HG03064 (cell line): Measurements from ENCODE around the gene DIPK1A.

Source experiments
- ATAC-seq: cut with Tn5 transposase; IDR thresholded peaks from one replicate; pipeline ENCODE4 v1.9.1; 2021; ENCODE audit warnings: low read depth; ENCODE audit not compliant: unreplicated experiment

The DIPK1A gene

DNA sequence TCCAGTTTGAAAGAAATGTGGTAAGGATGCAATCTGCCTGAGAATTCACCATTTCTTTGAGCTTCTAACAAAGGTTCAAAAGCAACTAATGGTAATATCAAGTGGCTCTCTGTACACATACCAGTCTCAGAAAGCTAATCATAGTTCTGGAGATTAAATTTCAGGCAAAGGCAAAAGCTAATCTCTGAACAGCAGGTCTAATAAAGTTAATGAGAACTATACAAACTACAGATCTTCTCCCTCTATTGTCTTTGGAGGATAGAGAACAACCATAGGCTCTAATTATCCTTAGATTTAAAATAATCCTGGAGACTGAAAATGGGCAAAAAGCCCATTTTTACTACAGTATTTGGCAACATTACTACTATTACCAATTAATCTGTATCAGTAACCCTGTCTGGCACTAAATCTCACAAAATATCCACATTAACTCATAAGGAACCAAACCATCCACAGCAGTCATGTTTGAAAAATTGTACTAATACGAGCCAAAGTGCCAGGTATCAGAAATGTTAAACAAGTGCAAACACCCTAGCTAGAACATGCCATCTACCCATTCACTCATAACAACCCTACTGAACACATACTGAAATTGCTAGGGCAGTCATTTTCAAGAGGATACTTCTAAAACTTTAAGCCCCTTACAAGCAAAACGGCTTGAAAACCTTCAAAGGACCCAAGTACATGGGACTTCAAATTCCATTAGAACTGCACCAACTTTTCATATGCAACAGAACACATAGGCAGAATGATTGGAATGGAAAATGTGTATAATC lies 4.8 kb downstream of the DIPK1A start:
- ATAC-seq = no peak

GRCh38 chr1:92953491-92953890 lies 7.8 kb downstream of the DIPK1A start:
- peak; percentile 69 for ATAC-seq

DNA sequence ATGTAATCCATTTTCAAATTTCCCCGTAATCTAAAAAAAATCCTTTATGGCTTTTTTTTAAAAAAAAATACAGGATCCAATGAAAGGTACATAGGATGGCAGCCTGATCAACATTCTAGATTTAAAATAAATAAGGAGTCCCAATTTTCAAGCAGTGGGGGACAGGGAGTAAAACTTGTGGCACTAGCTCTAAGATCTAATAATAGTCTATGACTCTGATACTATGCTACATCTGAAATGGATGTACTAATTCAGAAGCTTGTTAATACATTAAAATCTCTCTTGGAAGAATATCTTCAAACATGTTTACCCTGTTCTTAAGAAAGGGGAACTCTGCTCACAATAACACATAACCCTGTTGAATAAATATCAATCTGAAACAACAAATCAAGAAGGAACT lies 8.5 kb downstream of the DIPK1A start:
- no peak for ATAC-seq

- peak; percentile 50 for ATAC-seq
These were observed 10.1 kb downstream of the DIPK1A start for GRCh38 chr1:92951141-92951582.

DNA sequence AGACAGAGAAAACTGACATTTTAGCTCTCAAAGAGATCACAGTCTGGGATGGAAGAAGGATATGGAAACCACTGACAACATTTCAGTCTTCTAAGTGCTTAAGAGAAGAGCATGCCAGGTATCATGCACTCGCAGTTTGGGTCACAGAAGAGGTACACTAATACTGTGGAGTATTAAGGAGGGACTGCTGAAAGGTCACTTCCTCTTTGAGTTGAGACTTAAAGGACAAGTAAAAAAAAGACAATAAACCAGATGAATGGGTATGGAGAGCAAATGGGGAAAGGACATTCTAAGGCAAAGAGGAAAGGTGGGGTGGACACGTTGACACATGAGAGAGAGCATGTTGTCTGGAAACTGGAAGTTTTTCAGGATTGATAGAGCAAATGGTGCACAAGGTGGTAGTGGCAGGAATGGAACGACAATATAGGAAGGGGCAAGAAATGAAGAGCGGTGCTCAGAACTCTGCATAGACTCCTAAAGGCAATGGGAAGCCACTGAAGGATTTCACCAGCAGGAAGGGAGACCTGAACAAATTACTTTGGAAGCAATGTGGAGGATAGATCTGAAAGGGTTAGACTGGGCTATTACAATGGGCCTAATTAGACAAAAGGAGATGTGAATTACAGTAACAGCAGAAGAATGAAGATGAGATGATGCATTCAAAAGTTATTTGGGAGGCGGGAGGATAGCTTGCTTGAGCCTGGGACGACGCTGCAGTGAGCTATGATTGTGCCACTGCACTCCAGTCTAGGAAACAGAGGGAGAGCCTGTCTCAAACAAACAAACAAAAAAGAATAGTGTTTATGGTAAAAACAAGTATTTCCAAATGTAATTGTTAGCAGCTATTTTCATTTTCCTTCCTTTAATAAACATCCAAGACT lies 11.1 kb downstream of the DIPK1A start:
- ATAC-seq = no peak

GRCh38 chr1:92948071-92948470 lies 13.2 kb downstream of the DIPK1A start:
- ATAC-seq = no peak

DNA sequence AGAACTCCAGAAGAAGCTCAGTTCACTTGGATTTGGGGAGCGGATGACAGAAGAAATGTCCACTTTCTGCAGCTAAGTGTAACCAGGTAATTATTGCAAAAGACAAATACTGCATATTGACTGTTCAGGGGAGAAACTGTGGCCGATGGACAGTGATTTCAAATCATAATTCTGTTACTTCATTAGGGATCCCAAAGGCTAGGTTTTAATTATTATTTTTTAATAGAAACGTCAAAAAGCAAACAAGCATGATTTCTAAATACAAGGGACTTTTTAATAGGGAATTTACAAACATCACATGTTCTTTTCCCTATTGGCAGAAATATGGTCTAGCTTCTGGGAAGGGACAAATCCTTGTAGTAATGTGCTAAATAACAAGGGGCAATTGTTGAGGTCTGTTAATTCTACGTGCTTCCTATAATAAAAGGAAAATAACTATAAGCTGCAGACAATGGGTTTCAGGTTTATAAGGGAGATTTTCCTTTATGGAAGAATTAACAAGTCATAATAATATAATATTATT lies 15.5 kb downstream of the DIPK1A start:
- no peak for ATAC-seq

DNA sequence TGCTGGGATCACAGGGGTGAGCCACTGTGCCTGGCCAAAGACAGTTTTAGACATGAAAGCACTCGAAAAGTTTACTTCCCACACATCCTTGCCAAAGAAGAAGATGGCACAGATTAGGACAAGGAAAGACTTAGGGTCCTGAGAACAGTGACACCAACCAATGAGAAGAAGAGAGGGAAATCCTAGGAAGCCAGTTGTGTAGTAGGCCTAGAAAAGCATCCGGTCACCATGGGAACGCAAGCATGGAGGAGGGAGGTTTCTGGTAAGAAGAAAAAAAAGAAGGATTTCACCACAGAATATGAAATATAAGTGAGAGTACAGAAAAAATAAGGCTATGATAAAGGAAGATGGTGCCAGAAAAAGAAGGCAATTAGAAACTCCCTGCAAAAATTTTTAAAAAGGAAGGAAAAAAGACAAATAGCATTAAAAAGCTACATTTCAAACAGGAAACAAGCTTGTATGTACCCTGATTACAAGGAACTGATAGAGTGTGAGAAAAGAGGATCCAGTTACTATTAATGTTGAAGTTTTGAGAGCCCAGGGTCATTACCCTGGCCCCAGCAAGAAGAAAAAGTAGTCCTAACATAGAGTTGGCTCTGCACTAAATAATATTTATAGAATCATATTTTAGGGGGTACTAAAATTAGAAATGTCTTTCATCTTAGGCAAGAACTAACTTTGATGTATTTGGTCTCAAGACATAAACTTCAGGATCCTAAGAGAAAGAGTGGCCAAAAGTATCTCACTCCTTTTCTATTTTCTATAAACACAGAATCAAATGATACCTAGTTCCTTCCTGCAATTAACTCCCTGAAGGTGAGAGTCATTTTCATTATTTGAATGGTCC lies 16.1 kb downstream of the DIPK1A start:
- ATAC-seq = peak; percentile 47

DNA sequence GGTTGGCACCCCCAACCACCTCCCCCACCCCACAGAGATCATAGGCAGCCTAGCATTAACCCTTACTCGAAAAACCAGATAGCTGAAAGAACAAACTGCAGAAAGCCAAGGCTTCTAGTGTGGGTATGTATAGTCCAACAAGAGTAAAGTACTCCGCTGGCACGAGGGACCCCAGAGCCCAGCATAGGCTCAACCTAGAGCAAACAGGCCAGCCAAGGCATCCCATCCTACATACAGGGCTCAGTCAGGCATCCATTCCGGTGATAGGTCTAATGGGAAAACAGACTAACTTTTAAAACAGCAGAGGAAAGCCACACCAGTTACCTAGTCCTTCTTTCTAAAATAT lies 17.8 kb downstream of the DIPK1A start:
- ATAC-seq = no peak

- ATAC-seq = no peak
These were observed 20.7 kb downstream of the DIPK1A start for GRCh38 chr1:92940541-92940940.

GRCh38 chr1:92937731-92938130 lies 23.5 kb downstream of the DIPK1A start:
- ATAC-seq = no peak

DNA sequence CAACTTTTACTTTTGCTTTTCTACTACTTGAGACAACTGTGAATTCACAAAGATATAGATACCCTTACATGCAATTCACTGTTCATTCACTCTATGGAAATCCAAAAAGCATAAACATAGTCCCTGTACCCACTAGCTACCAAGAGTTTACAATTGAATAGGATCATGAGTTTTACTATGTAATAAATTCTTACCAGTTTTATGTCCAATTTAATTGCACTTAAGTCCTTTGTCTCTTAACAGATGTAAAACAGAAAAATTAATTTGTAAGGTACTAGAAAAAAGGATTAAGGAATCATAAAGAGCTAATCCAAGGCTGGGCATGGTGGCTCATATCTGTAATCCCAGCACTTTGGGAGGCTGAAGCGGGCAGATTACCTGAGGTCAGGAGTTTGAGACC lies 24.4 kb downstream of the DIPK1A start:
- ATAC-seq = no peak

DNA sequence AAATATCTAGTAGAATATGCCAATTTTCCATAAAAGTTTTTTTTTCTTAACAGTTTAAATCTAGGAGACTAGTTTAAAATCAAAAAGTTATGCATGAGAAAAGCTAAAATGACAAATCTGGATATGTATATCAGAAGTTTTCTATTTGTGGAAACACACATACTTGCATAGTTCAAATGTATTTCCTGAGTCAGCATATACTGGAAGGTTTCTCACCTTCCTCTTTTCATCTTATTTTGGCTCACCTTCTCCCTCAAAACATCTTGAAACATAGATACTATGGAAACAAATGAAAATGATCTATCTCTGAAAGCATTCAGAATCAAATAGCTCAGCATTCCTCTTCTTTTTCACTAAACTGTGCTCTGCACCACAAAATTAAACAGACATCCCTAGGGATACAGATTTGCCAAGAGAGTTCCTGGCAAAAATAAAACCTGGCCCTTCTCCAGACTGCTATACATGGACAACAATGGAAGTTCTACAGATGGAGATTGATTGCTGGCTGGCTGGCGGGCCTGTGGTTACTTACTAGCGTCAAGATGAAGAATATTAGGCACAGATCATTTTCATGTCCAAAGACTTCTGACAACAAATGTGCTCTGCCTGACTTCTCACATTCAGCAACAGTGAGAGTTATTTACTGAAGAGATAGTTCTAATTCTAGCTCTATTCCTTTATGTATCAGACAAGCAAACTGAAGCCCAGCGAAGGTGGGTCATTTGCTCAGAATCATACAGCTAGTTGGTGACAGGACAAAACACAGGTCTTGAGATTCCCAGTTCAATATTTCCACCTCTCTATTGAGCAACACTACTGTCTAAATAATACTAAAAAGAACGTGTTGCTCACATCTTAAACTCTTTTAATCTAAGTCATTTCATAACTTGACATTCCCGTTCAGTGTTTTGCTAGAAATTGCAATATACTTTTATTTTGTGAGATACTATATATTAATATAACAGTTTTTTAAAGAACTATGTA lies 26.6 kb downstream of the DIPK1A start:
- ATAC-seq = no peak

DNA sequence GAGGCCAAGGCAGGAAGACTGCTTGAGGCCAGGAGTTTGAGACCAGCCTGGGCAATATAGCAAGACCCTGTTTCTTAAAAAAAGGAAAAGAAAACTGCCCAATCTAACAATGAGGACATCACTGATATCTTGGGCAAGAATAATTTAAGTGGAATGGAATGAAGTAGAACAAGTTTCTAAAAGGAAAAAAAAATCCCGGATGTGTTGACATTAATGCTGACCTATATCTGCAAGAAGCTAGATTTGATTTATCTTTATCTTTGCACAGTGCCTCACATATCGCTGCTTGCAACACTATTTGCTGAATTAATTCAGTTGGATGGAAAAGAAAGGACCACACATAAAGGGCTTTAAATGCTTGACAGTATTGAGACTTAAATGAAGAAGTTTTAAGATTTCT lies 27.8 kb downstream of the DIPK1A start:
- ATAC-seq = no peak

DNA sequence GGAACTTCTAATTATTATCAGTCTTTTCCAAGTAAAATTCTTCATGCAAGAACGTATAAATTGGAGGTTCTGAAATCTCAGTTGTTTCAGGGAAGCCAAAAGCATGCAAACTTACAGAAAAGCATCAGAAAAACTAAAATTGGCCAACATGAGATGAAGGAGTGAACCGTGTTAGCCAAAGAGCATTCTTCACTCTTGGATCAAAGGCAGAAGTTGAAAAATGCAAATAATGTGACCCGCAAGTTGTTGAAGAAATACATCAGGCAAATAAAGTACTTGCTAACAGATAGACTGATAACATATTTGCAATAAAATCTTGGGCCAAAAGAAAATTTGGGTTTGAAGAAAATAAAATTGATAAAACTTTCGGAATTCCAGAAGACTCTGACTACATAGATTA lies 29.6 kb downstream of the DIPK1A start:
- ATAC-seq = no peak

- no peak for ATAC-seq
These were observed 31.8 kb downstream of the DIPK1A start for GRCh38 chr1:92929461-92929860.

DNA sequence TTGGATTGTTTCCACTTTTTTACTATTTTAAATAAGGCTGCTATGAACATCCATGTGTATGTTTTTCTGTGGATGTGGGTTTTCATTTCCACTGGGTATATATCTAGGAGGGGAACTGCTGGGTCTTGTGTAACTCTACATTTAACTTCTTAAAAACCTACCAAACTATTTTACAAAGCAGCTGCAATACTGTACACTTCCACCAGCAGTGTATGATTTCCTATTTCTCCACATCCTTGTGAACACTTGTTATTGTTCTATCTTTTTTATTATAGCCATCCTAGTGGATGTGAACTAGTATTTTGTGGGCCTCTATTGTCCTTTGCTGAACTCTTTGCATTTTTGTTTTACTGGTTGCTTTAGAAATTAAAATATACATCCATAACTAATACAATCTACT lies 33.4 kb downstream of the DIPK1A start:
- no peak for ATAC-seq

GRCh38 chr1:92926873-92927272 lies 34.4 kb downstream of the DIPK1A start:
- ATAC-seq = no peak

DNA sequence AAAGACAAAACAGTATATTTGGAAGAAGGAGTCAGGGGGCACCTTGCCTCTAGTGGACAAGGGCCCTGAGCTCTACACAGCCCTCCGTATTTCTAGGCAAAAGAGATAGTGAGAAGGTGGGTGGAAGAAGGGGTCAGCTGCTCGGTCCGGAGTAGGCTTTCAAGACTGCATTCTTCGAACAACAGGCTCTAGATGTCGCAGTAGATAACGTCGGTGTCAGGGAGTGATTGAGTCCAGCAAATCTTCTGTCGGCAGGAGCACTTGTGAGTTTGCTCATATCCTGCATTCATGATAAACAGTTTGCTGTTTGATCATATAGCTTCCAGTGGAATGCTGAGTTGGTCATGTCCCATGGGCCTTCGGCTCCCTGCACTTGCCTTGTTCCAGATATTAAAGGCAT lies 36.8 kb downstream of the DIPK1A start:
- no peak for ATAC-seq

DNA sequence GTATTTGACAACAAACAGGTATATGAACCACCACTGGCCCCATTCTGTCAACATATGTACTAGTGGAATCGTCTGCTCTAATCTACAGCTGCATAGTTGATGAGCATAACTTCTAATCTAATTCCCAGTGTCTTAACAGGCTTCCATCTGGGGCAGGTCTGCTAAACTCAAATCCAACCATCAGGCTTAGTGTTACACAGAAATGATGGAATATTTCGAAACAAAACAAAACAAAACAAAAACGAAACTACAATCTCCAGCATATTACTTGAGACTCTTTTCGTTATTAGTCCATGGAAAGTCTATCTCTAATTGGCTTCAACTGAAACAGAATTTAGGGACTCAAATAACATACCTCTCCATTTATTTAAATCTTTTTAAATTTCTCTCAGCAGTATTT lies 37.6 kb downstream of the DIPK1A start:
- no peak for ATAC-seq
